Measurements from ENCODE around the gene RNF215. TPM values are rescaled to one million over a fixed set of nuclear protein-coding genes. Genes with fewer than 3 reads are reported as not detected.

RNF215 gene
- total RNA-seq, 2 experiments from 2014 or later: 4.3 to 7.4 TPM

- H3K27me3 Mint-ChIP-seq: no peaks in the 10 kb centered on the region
- peaks cover 36% of the 10 kb centered on the region for H3K4me1 Mint-ChIP-seq
- DNase-seq: peak; percentile 84
- H3K9me3 Mint-ChIP-seq (ENCODE audit: low read depth): no peaks in the 10 kb centered on the region
- peak; percentile 91 for ATAC-seq
- intact Hi-C loops (cut with DNase I, micrococcal nuclease): loop anchor here in 1 of 2 experiments (1.0 to 10.0 kb wide), 2 partner anchors 27 to 208 kb away; partner anchors contain the start of gene TCN2
- ChIA-PET CTCF (interaction anchor here (0.6 to 5.0 kb wide), 12 partner anchors 9 to 134 kb away, joined by 3 to 48 read pairs (median 4); partner anchors contain the start of genes CASTOR1, CCDC157, MTFP1 and RNF215), POLR2A (interaction anchor here (0.8 to 2.4 kb wide), 6 partner anchors 12 to 89 kb away, joined by 3 to 18 read pairs (median 4); partner anchors contain the start of genes MTFP1 and TBC1D10A)
- H3K27ac Mint-ChIP-seq: peak within 1 kb of the TSS; percentile 56
- peaks cover 3% of the 10 kb centered on the region for H3K36me3 Mint-ChIP-seq (ENCODE audit: low read depth)
- H3K4me3 Mint-ChIP-seq: peak within 1 kb of the TSS; percentile 83
Measured at GRCh38 chr22:30396871-30397655, 9.9 kb upstream of the RNF215 start, which contains the start of gene SEC14L2. Gene SEC14L2 (plus strand): TSS chr22:30397018. CDS start chr22:30397117, 99 bp downstream.

DNA sequence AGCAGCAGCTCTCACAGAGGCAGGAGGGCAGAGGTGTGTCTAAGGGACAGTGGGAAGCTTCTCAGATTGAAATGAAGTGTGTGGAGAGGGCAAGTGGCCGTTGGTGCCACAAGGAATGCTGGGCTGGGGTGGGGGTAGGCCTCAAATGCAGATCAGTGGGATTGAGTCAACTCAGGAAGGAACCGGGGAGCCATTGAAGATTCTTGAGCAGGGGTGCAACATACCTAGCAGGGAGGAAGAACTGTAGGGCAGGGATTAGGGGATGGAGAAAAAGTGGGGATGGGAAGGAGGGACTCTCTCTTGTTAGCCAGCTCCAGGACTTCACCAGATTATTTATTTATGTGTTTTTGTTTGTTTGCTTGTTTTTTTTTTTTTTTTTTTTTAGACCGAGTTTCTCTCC is 6.7 kb upstream of the RNF215 start:
- no peak for DNase-seq
- Mint-ChIP-seq H3K36me3 (ENCODE audit: low read depth) (no peaks in the 10 kb centered on the region), H3K4me1 (peaks cover 38% of the 10 kb centered on the region), H3K4me3 (no peak overlapping the region), H3K27me3 (no peaks in the 10 kb centered on the region), H3K9me3 (ENCODE audit: low read depth) (no peaks in the 10 kb centered on the region), H3K27ac (no peak overlapping the region)
- intact Hi-C loops (cut with DNase I, micrococcal nuclease): loop anchor here (5.0 to 10.0 kb wide), 2 partner anchors 211 to 287 kb away; partner anchors contain the start of gene TCN2 (in 1 of the 2)
- no peak for ATAC-seq
- CTCF ChIA-PET: interaction anchor here (1.0 to 11.8 kb wide), 4 partner anchors 30 to 105 kb away, joined by 3 to 202 read pairs (median 42); partner anchors contain the start of gene CASTOR1
- POLR2A ChIA-PET: no interaction called here

- H3K4me1 Mint-ChIP-seq: peaks cover 32% of the 10 kb centered on the region
- ChIA-PET POLR2A (no interaction called here), CTCF (interaction anchor here (7.9 to 11.8 kb wide), 2 partner anchors 92 to 103 kb away, joined by 80 to 202 read pairs; partner anchors contain the start of gene CASTOR1)
- DNase-seq: no peak
- no peak overlapping the region for H3K27ac Mint-ChIP-seq
- H3K4me3 Mint-ChIP-seq: no peak overlapping the region
- ATAC-seq: no peak
- H3K27me3 Mint-ChIP-seq: no peaks in the 10 kb centered on the region
- H3K9me3 Mint-ChIP-seq (ENCODE audit: low read depth): no peaks in the 10 kb centered on the region
- intact Hi-C loops (cut with DNase I, micrococcal nuclease): loop anchor here (5.0 to 10.0 kb wide), 2 partner anchors 212 to 286 kb away; partner anchors contain the start of gene TCN2 (in 1 of the 2)
- H3K36me3 Mint-ChIP-seq (ENCODE audit: low read depth): no peaks in the 10 kb centered on the region
Measured at GRCh38 chr22:30393322-30393680, 6.1 kb upstream of the RNF215 start.

DNA sequence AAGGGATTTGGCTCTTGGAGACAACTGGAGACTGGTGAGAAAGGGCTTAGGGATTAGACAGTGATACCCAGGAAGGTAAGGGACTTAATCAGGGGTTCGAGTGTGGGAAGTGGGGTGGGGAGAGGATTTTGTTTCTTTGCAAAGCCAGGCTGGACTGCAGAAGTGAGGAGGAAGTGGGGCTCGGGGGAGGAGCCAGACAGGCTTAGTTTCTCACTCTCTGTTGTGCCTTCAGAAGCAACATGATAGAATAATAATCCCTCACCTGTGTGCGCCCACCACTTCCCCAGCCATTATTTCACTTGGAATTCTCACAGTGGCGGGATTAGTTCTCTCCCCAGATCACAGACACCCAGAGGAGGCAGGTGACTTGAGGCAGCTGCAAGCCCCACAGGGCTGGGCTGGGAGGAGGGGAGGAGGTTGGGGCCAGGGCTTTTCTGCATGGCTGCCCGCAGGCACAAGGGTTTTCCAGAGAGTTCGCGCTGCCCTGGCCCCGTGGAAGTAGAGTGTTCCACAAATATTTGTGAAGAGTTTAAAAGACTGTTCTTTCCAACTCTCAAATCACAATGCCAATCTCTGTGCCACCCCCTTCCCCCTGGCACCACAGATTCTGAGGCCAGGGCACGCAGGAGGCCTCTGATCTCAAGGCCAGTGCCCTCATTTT is 5.6 kb upstream of the RNF215 start:
- CTCF ChIA-PET: interaction anchor here (0.7 to 11.8 kb wide), 9 partner anchors 16 to 690 kb away, joined by 3 to 202 read pairs (median 4); partner anchors contain the start of genes CASTOR1, MTFP1 and TBC1D10A
- ATAC-seq (no peak), DNase-seq (no peak)
- intact Hi-C loops (cut with DNase I, micrococcal nuclease): loop anchor here (5.0 to 10.0 kb wide), 2 partner anchors 212 to 285 kb away; partner anchors contain the start of gene TCN2 (in 1 of the 2)
- no peaks in the 10 kb centered on the region for H3K36me3 Mint-ChIP-seq (ENCODE audit: low read depth)
- H3K27me3 Mint-ChIP-seq: no peaks in the 10 kb centered on the region
- H3K4me1 Mint-ChIP-seq: peaks cover 27% of the 10 kb centered on the region
- POLR2A ChIA-PET: interaction anchor here (0.7 kb wide), 1 partner anchor 33 kb away, joined by 3 read pairs; the partner anchor contains the start of gene MTFP1
- H3K4me3 Mint-ChIP-seq: no peak overlapping the region
- H3K9me3 Mint-ChIP-seq (ENCODE audit: low read depth): no peaks in the 10 kb centered on the region
- H3K27ac Mint-ChIP-seq: no peak overlapping the region

DNA sequence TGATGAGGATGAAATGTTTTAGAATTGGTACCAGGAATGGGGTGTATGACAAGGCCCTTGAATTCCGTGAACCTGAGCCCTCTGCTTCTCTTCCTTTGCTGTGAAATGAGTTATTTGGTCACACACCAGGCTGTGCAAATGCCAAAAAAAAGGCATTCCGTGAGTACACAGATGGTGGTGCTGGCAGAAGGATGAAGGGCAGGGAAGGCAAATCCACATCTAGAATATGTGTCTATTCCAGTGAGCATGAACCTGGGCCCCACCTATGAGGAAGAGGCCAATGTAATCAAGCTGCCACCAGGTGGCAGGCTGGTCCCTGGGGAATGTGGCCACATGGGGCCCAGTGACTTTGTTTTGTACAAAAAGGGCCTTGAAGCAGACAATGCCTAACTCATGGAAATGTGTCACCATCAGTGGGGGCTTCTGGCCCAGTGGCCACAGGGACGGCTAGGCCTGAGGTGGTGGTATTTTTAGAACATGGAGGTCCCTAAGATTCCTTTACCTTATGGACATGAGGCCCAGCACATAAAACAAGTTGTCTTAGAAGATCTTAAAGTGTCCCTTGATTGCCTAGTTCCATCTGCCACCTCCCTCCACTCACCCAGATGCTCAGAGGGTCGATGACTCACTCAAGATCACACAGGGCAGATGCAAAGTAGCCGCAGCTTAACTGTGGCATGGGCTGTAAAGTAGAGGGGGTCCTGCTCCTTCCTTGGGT is 3.9 kb upstream of the RNF215 start:
- peaks cover 24% of the 10 kb centered on the region for H3K4me1 Mint-ChIP-seq
- H3K4me3 Mint-ChIP-seq: no peak overlapping the region
- ChIA-PET POLR2A (no interaction called here), CTCF (interaction anchor here (0.6 to 11.8 kb wide), 26 partner anchors 8 to 833 kb away, joined by 3 to 202 read pairs (median 4); partner anchors contain the start of genes CASTOR1, MTFP1, TBC1D10A and TCN2)
- peak overlapping the region; percentile 65 for H3K27ac Mint-ChIP-seq
- intact Hi-C loops (cut with DNase I, micrococcal nuclease): loop anchor here (1.0 to 10.0 kb wide), 4 partner anchors 35 to 284 kb away; partner anchors contain the start of gene TCN2 (in 1 of the 2)
- H3K36me3 Mint-ChIP-seq (ENCODE audit: low read depth): no peaks in the 10 kb centered on the region
- peak; percentile 90 for DNase-seq
- H3K27me3 Mint-ChIP-seq: no peaks in the 10 kb centered on the region
- peak; percentile 78 for ATAC-seq
- H3K9me3 Mint-ChIP-seq (ENCODE audit: low read depth): no peaks in the 10 kb centered on the region

DNA sequence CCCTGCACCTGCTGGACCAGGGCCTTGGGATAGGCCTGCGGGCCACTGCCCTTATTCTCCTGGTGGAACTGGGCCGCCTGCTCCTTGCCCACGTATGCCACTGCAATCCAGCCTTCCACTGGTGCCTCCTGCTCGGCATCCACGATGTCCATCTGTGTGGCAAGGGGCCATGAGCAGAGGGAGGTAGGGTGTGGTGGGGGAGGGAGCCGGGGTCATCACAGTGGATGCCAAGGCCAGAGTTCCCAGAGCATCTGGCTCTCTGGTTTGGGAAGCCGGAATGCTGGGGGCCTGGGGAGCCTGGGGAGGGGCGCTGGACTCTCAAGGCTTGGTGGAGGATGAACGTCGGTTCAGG is 627 bp downstream of the RNF215 start:
- H3K27me3 Mint-ChIP-seq: no peaks in the 10 kb centered on the region
- DNase-seq (no peak), ATAC-seq (no peak)
- ChIA-PET CTCF (interaction anchor here (1.3 to 11.8 kb wide), 4 partner anchors 10 to 279 kb away, joined by 3 to 202 read pairs (median 10); partner anchors contain the start of genes CASTOR1, CCDC157, SEC14L2 and SF3A1), POLR2A (interaction anchor here (0.7 kb wide), 1 partner anchor 30 kb away, joined by 3 read pairs; the partner anchor contains the start of genes CCDC157 and SF3A1)
- no peaks in the 10 kb centered on the region for H3K9me3 Mint-ChIP-seq (ENCODE audit: low read depth)
- intact Hi-C loops (cut with DNase I, micrococcal nuclease): loop anchor here in 1 of 2 experiments (5.0 kb wide), 2 partner anchors 39 to 59 kb away; partner anchors contain the start of gene TBC1D10A
- no peak overlapping the region for H3K27ac Mint-ChIP-seq
- H3K4me3 Mint-ChIP-seq: peak overlapping the region; percentile 73
- no peaks in the 10 kb centered on the region for H3K36me3 Mint-ChIP-seq (ENCODE audit: low read depth)
- peaks cover 9% of the 10 kb centered on the region for H3K4me1 Mint-ChIP-seq

DNA sequence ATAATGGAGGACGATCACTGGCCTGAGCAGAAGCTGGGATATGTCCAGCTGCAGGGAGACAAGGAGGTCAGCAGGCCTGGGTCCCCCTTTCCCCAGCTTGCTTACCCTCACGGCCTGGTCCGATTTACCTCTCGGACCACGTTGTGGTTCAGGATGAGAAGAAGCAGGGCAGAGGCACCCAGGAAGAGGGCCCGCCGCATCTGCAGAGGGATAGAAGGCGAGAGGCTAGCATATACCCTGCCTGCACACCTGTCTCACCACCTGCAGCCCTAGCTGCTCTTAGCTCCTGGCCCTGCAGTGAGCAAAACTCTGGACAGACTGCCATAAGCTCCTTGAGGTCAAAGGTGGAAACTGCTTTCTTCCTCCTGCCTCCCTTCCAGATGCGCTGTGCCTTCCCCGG is 1.3 kb downstream of the RNF215 start:
- no peak overlapping the region for H3K27ac Mint-ChIP-seq
- no peak for DNase-seq
- peaks cover 4% of the 10 kb centered on the region for H3K4me1 Mint-ChIP-seq
- H3K9me3 Mint-ChIP-seq (ENCODE audit: low read depth): no peaks in the 10 kb centered on the region
- intact Hi-C loops (cut with DNase I, micrococcal nuclease): loop anchor here in 1 of 2 experiments (5.0 kb wide), 2 partner anchors 39 to 59 kb away; partner anchors contain the start of gene TBC1D10A
- no peaks in the 10 kb centered on the region for H3K36me3 Mint-ChIP-seq (ENCODE audit: low read depth)
- ChIA-PET CTCF (interaction anchor here (0.5 to 11.8 kb wide), 11 partner anchors 11 to 388 kb away, joined by 3 to 202 read pairs (median 3); partner anchors contain the start of genes CASTOR1, CCDC157, SEC14L2 and SF3A1), POLR2A (interaction anchor here (0.6 to 0.7 kb wide), 2 partner anchors 29 to 922 kb away, joined by 3 to 5 read pairs; partner anchors contain the start of genes CCDC157 and SF3A1)
- no peak for ATAC-seq
- H3K27me3 Mint-ChIP-seq: no peaks in the 10 kb centered on the region
- H3K4me3 Mint-ChIP-seq: peak overlapping the region; percentile 73

- ATAC-seq (no peak), DNase-seq (no peak)
- ChIA-PET CTCF (interaction anchor here (0.6 to 11.8 kb wide), 2 partner anchors 8 to 93 kb away, joined by 3 to 202 read pairs; partner anchors contain the start of gene CASTOR1), POLR2A (no interaction called here)
- Mint-ChIP-seq H3K9me3 (ENCODE audit: low read depth) (no peaks in the 10 kb centered on the region), H3K36me3 (ENCODE audit: low read depth) (no peaks in the 10 kb centered on the region), H3K4me1 (peaks cover 4% of the 10 kb centered on the region), H3K27ac (no peak overlapping the region), H3K4me3 (no peak overlapping the region), H3K27me3 (no peaks in the 10 kb centered on the region)
- intact Hi-C loops (cut with DNase I, micrococcal nuclease): no loop called here
Measured at GRCh38 chr22:30383061-30383460, 4.2 kb downstream of the RNF215 start.

DNA sequence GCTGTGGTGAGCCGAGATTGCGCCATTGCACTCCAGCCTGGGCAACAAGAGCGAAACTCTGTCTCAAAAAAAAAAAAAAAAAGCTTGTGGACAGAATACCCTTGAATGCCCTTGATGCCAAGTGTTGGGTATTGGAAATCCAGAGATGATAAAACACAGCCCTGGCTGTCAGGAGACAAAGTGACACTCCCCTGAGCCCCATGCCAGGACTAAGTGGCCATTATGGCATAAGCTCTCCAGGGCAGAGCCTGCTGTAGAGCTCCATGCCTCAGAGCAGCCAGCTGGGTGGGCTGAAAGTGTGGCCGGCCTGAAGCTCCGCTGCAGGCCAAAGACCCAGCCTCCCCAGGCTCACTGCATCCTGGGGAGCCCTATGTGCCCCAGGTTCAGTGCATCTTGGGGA is 4.9 kb downstream of the RNF215 start:
- no peak for ATAC-seq

GRCh38 chr22:30381264-30381663 is 5.9 kb downstream of the RNF215 start:
- Mint-ChIP-seq H3K27me3 (no peaks in the 10 kb centered on the region), H3K4me1 (no peaks in the 10 kb centered on the region), H3K27ac (no peak overlapping the region), H3K4me3 (no peak overlapping the region), H3K9me3 (ENCODE audit: low read depth) (no peaks in the 10 kb centered on the region), H3K36me3 (ENCODE audit: low read depth) (no peaks in the 10 kb centered on the region)
- intact Hi-C loops (cut with DNase I, micrococcal nuclease): no loop called here
- ChIA-PET CTCF (interaction anchor here (0.5 to 1.4 kb wide), 8 partner anchors 9 to 274 kb away, joined by 3 to 6 read pairs (median 3); no protein-coding TSS in a partner anchor), POLR2A (interaction anchor here (1.4 kb wide), 1 partner anchor 93 kb away, joined by 5 read pairs; no protein-coding TSS in a partner anchor)
- DNase-seq: peak; percentile 67
- ATAC-seq: peak; percentile 84

More for the DNA sequence above, 4.9 kb downstream of the RNF215 start:
- ChIA-PET CTCF (interaction anchor here (0.5 to 11.8 kb wide), 5 partner anchors 9 to 309 kb away, joined by 3 to 202 read pairs (median 3); partner anchors contain the start of gene CASTOR1), POLR2A (no interaction called here)
- no peak overlapping the region for H3K27ac Mint-ChIP-seq
- H3K36me3 Mint-ChIP-seq (ENCODE audit: low read depth): no peaks in the 10 kb centered on the region
- no peak overlapping the region for H3K4me3 Mint-ChIP-seq
- DNase-seq: no peak
- no peaks in the 10 kb centered on the region for H3K9me3 Mint-ChIP-seq (ENCODE audit: low read depth)
- no peaks in the 10 kb centered on the region for H3K27me3 Mint-ChIP-seq
- intact Hi-C loops (cut with DNase I, micrococcal nuclease): no loop called here
- peaks cover under 1% of the 10 kb centered on the region for H3K4me1 Mint-ChIP-seq

All from activated CD4-positive, alpha-beta T cell treated with anti-CD3 and anti-CD28 coated beads for 36 hours (primary cell).